K562 (cell line): Measurements from ENCODE around the gene PPM1N. TPM values are rescaled to one million over a fixed set of nuclear protein-coding genes. Genes with fewer than 3 reads are reported as not detected.

Source experiments
- ADNP ChIP-seq: fragments of 200-800 bp; sonication (Bioruptor generic); IDR thresholded peaks from 2 replicates; pipeline ENCODE4 v1.6.1; 2016; ENCODE audit warnings: missing genetic modification characterization, missing compliant biosample characterization
- POLR2H ChIP-seq: IDR thresholded peaks from 2 replicates; pipeline ENCODE4 v1.6.1; 2016; ENCODE audit warnings: missing genetic modification characterization, low read depth, mild to moderate bottlenecking, control low read depth, missing compliant biosample characterization, moderate library complexity
- PRDM10 ChIP-seq: fragments of 450-650 bp; IDR thresholded peaks from 2 replicates; pipeline ENCODE4 v1.6.1; 2018; ENCODE audit not compliant: partially characterized antibody
- REST ChIP-seq, 2 experiments: fragments of 450-650 bp; formaldehyde crosslinking in 1 of 2; IDR thresholded peaks; 2 replicates each; pipeline versions ENCODE4 v1.4.0 to v1.6.1; 2014 to 2020; ENCODE audit warnings: mild to moderate bottlenecking in 2 of 2, borderline replicate concordance in 1 of 2, low read depth in 1 of 2
- TCF7L2 ChIP-seq: fragments of 150-350 bp; IDR thresholded peaks from 2 replicates; pipeline ENCODE4 v1.6.1; 2016; ENCODE audit warnings: low read depth, mild to moderate bottlenecking, low read length, moderate library complexity
- TRIM28 ChIP-seq: fragments of 450-650 bp; IDR thresholded peaks from 2 replicates; pipeline ENCODE4 v1.6.1; 2017
- ZBTB33 ChIP-seq: sonication (generic); formaldehyde crosslinking; IDR thresholded peaks from 2 replicates; pipeline ENCODE4 v1.8.1; 2023; ENCODE audit warnings: mild to moderate bottlenecking, missing genetic modification reagents
- polyA plus RNA-seq, 8 experiments: library from polyadenylated mRNA; depleted of rRNA in 4 of 8; stranded (reverse) in 5 of 8; unstranded in 3 of 8; fragments of >200 nt; fragmentation: Nextera tagmentation in 2 of 8; fragmentation: Illumina TruSeq in 1 of 8; extraction: Ambion mirVana in 2 of 8; extraction: Trizol in 1 of 8; gene quantifications; 2 replicates each; pipeline versions ENCODE4 v1.2.1 to v1.2.3, GENCODE V29; 2011 to 2014; ENCODE audit warnings: inconsistent platforms in 1 of 8, missing spikeins in 1 of 8
- total RNA-seq, 7 experiments: library from RNA; depleted of rRNA in 6 of 7; stranded (reverse); fragments of >200 nt in 6 of 7; fragmentation: Illumina TruSeq in 2 of 7; extraction: Trizol in 2 of 7; gene quantifications; 2 replicates each; pipeline versions ENCODE4 v1.2.1 to v1.2.3, GENCODE V29; 2011 to 2021; ENCODE audit warnings: low replicate concordance in 1 of 7
- TF ChIP-seq, protein P1 (sequence below): fragments of 250-450 bp; sonication (Bioruptor Pico); IDR thresholded peaks from 2 replicates; pipeline ENCODE4 v1.5.1; 2021; ENCODE audit warnings: mild to moderate bottlenecking
- TF ChIP-seq, protein P2 (sequence below): sonication (generic); formaldehyde crosslinking; IDR thresholded peaks from 2 replicates; pipeline ENCODE4 v1.8.0; 2022; ENCODE audit warnings: missing genetic modification reagents, mild to moderate bottlenecking, moderate library complexity, borderline replicate concordance

Gene PPM1N
- total and polyA plus RNA-seq, 9 of the 15 experiments (the other 6 are each of a cell fraction or from before 2014, with no cell fraction given), result 4.5 to 15.6 (median 8.7) TPM

DNA sequence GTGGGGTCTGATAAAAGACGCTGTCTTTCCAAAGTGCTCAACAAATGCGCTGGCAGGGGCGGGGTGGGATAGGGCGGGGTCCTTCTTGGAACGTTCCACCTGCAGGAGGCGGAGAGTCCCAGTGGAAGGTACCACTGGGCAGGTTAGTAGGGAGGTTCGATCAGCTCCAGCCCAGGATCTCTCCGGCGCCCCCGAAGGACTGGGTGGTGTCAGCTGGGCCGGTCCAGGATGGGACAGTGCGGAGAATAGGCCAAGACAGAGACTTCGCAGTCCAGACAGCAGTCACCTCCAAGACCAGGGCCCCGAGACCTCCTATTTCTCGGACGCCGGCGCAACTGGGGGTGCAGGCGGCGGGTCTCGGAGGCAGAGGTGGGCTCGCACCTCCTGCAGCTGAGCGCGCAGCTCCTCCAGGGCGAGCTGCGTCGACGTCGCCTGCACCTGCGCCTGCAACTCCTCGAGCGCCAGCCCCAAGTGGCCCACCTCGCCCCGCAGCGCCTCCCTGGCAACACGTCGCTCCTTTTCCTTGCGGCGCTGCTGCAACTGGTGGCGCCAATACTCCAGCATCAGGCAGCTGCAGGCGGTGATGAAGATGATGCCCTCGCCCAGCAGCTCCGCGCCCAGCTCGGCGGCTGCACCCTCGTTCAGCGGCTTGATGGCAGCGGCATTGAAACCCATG is 30.6 kb downstream of the PPM1N start (continued):
- no peak for TF ChIP-seq REST (IDR thresholded peaks at IDR 0.05; ENCODE audit: borderline replicate concordance)
- 0 out of 2 replicates have a peak, but pooled peaks have one; percentile 42 for TF ChIP-seq REST (CRISPR knock-in tag; IDR thresholded peaks at IDR 0.05; ENCODE audit: low read depth)
- TF ChIP-seq ADNP, result no peak
- TF ChIP-seq, protein P1, sequence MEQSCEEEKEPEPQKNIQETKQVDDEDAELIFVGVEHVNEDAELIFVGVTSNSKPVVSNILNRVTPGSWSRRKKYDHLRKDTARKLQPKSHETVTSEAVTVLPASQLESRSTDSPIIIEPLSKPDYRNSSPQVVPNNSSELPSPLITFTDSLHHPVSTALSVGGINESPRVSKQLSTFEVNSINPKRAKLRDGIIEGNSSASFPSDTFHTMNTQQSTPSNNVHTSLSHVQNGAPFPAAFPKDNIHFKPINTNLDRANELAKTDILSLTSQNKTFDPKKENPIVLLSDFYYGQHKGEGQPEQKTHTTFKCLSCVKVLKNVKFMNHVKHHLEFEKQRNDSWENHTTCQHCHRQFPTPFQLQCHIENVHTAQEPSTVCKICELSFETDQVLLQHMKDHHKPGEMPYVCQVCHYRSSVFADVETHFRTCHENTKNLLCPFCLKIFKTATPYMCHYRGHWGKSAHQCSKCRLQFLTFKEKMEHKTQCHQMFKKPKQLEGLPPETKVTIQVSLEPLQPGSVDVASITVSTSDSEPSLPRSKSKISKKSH (CRISPR knock-in tag), result no peak
- TF ChIP-seq TRIM28, result no peak
- peak; percentile 98 for TF ChIP-seq PRDM10
- peak; percentile 78 for TF ChIP-seq TCF7L2
- TF ChIP-seq POLR2H (tag), result peak; percentile 21; the same call in 1 of the 2 replicates
- TF ChIP-seq, protein P2, sequence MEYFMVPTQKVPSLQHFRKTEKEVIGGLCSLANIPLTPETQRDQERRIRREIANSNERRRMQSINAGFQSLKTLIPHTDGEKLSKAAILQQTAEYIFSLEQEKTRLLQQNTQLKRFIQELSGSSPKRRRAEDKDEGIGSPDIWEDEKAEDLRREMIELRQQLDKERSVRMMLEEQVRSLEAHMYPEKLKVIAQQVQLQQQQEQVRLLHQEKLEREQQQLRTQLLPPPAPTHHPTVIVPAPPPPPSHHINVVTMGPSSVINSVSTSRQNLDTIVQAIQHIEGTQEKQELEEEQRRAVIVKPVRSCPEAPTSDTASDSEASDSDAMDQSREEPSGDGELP (CRISPR knock-in tag), result 0 out of 2 replicates have a peak, but pooled peaks have one; percentile 34
- TF ChIP-seq ZBTB33, result peak; percentile 98
